HCT116 (cell line): ENCODE data around the gene CGRRF1. TPM values are rescaled to one million over a fixed set of nuclear protein-coding genes. Genes with fewer than 3 reads are reported as not detected.

Source experiments
- ATAC-seq: fragments of 200-7000 bp; cut with Tn5 transposase; 2 replicates; pipeline ENCODE4 v1.9.1; 2020; ENCODE audit warnings: mild to moderate bottlenecking, moderate library complexity
- BruUV-seq: library from RNA; stranded (reverse); fragments of 400-500 nt; replicated peaks from 2 replicates; lab custom pipeline; 2021; lab: Mats Ljungman, UMichigan
- CTCF ChIA-PET: fragments of 300-600 bp; sonication (Branson Sonifier 250); formaldehyde crosslinking; loops from one replicate; lab custom pipeline; 2021; ENCODE audit warnings: antibody characterized with exemption; lab: Charles Lee
- POLR2A ChIA-PET: fragments of 300-600, 350-600 bp; sonication (Branson Sonifier 250); formaldehyde crosslinking; loops from one replicate; lab custom pipeline; 2021; ENCODE audit warnings: antibody characterized with exemption; lab: Charles Lee
- RAD21 ChIA-PET, 2 experiments: fragments of 300-600 bp; sonication (Branson Sonifier 250); formaldehyde crosslinking; loops; one replicate each; lab custom pipeline; 2023; ENCODE audit warnings: low total read pairs in 2 of 2; ENCODE audit not compliant: uncharacterized antibody in 2 of 2, unreplicated experiment in 2 of 2, low non-redundant PET in 1 of 2; lab: Charles Lee
- DNase-seq: peaks from one replicate; pipeline ENCODE4 v3.0.0-alpha.2; 2010; ENCODE audit warnings: low read depth, low spot score
- H2AFZ ChIP-seq: fragments of 200-600 bp; shearing (Covaris generic), sonication (generic); 2 replicates; pipeline ENCODE4 v1.6.1; 2017; ENCODE audit warnings: low read depth, mixed run types, mixed read lengths, antibody characterized with exemption, low read length; ENCODE audit not compliant: poor library complexity, severe bottlenecking
- H3K27ac ChIP-seq: 2 replicates; pipeline ENCODE4 v1.5.1; 2012; ENCODE audit warnings: low read depth, low read length
- H3K27me3 ChIP-seq: fragments of 200-600 bp; sonication (generic); 2 replicates; pipeline ENCODE4 v1.6.1; 2016; ENCODE audit warnings: mixed run types, low read length, mixed read lengths; ENCODE audit not compliant: insufficient read depth
- H3K36me3 ChIP-seq, 2 experiments: fragments of 200-500 bp in 1 of 2; fragments of 200-600 bp in 1 of 2; sonication (Bioruptor generic) in 1 of 2; sonication (generic) in 1 of 2; 2 replicates each; pipeline versions ENCODE4 v1.5.1 to v1.6.1; 2014 to 2016; ENCODE audit warnings: low read length in 2 of 2, inconsistent platforms in 1 of 2, mixed read lengths in 1 of 2, mixed run types in 1 of 2; ENCODE audit not compliant: insufficient read depth in 2 of 2, control insufficient read depth in 1 of 2
- H3K4me1 ChIP-seq, 2 experiments: fragments of 200-600 bp in 1 of 2; sonication (generic) in 1 of 2; 2 replicates each; pipeline versions ENCODE4 v1.5.1 to v1.6.1; 2012 to 2017; ENCODE audit warnings: low read length in 2 of 2, inconsistent platforms in 1 of 2, mild to moderate bottlenecking in 1 of 2, mixed read lengths in 1 of 2, mixed run types in 1 of 2, moderate library complexity in 1 of 2; ENCODE audit not compliant: insufficient read depth in 2 of 2, control insufficient read depth in 1 of 2
- H3K4me2 ChIP-seq: fragments of 200-600 bp; sonication (generic); 2 replicates; pipeline ENCODE4 v1.6.1; 2017; ENCODE audit warnings: mixed run types, low read length, mixed read lengths
- H3K4me3 ChIP-seq, 2 experiments: fragments of 200-600 bp in 1 of 2; sonication (generic) in 1 of 2; replicated peaks in 1 of 2; 2 replicates each; pipeline ENCODE4 v1.5.1; 2011 to 2016; ENCODE audit warnings: low read length in 2 of 2, control low read depth in 1 of 2, low read depth in 1 of 2, mild to moderate bottlenecking in 1 of 2, mixed read lengths in 1 of 2, mixed run types in 1 of 2
- H3K79me2 ChIP-seq: fragments of 200-600 bp; sonication (generic); 2 replicates; pipeline ENCODE4 v1.6.1; 2017; ENCODE audit warnings: mild to moderate bottlenecking, mixed run types, low read length, moderate library complexity, mixed read lengths; ENCODE audit not compliant: insufficient read depth
- H3K9ac ChIP-seq: fragments of 200-600 bp; sonication (generic); 2 replicates; pipeline ENCODE4 v1.6.1; 2016; ENCODE audit warnings: low read length, mixed read lengths
- H3K9me2 ChIP-seq: fragments of 200-600 bp; sonication (generic), shearing (Covaris generic); 2 replicates; pipeline ENCODE4 v1.6.1; 2017; ENCODE audit warnings: mixed run types, mild to moderate bottlenecking, moderate library complexity; ENCODE audit not compliant: insufficient read depth
- H3K9me3 ChIP-seq, 2 experiments: fragments of 200-500 bp in 1 of 2; fragments of 200-600 bp in 1 of 2; sonication (Bioruptor generic) in 1 of 2; sonication (generic) in 1 of 2; 2 replicates each; pipeline ENCODE4 v1.6.1; 2014 to 2017; ENCODE audit warnings: low read length in 2 of 2, mixed read lengths in 2 of 2, inconsistent platforms in 1 of 2, low read depth in 1 of 2, mild to moderate bottlenecking in 1 of 2, mixed run types in 1 of 2, moderate library complexity in 1 of 2; ENCODE audit not compliant: control insufficient read depth in 1 of 2, insufficient read depth in 1 of 2
- H4K20me1 ChIP-seq: fragments of 200-600 bp; sonication (generic), shearing (Covaris generic); 2 replicates; pipeline ENCODE4 v1.6.1; 2017; ENCODE audit warnings: mixed run types, mild to moderate bottlenecking, moderate library complexity; ENCODE audit not compliant: insufficient read depth
- CEBPB ChIP-seq: IDR thresholded peaks from 2 replicates; pipeline ENCODE4 v1.6.1; 2012; ENCODE audit warnings: low read depth
- EZH2 ChIP-seq: fragments of 200-600 bp; sonication (generic); IDR thresholded peaks from 2 replicates; pipeline ENCODE4 v1.6.1; 2017; ENCODE audit warnings: antibody characterized with exemption, mixed run types
- REST ChIP-seq: IDR thresholded peaks from 2 replicates; pipeline ENCODE4 v1.6.1; 2012; ENCODE audit warnings: low read depth
- intact Hi-C: fragments of 100-400 bp; cut with micrococcal nuclease; formaldehyde crosslinking; loops from 2 replicates; pipeline ENCODE4 v1.10.0; 2022
- total RNA-seq: library from RNA; stranded (reverse); gene quantifications from one replicate; pipeline ENCODE4 v1.2.1, GENCODE V29; 2021; ENCODE audit not compliant: unreplicated experiment
- TF ChIP-seq, protein P1 (sequence below), 3 experiments: fragments of 200-600 bp in 1 of 3; sonication (generic) in 1 of 3; IDR thresholded peaks in 2 of 3; conservative IDR thresholded peaks in 1 of 3; 2 replicates each; pipeline ENCODE4 v1.5.1; 2012 to 2017; ENCODE audit warnings: low read depth in 2 of 3, low read length in 2 of 3, antibody characterized with exemption in 1 of 3, borderline replicate concordance in 1 of 3, control low read depth in 1 of 3, mild to moderate bottlenecking in 1 of 3, mixed read lengths in 1 of 3, mixed run types in 1 of 3, moderate library complexity in 1 of 3; ENCODE audit not compliant: insufficient read depth in 1 of 3

CGRRF1 gene
- total RNA-seq, 1 experiment from 2014 or later: 15.9 TPM

GRCh38 chr14:54472315-54472714 lies 37.4 kb upstream of the CGRRF1 start:
- Histone ChIP-seq H3K4me2 (no peak overlapping the region), H4K20me1 (no peaks in the 10 kb centered on the region), H3K4me3 (no peak overlapping the region)
- TF ChIP-seq, protein P1, sequence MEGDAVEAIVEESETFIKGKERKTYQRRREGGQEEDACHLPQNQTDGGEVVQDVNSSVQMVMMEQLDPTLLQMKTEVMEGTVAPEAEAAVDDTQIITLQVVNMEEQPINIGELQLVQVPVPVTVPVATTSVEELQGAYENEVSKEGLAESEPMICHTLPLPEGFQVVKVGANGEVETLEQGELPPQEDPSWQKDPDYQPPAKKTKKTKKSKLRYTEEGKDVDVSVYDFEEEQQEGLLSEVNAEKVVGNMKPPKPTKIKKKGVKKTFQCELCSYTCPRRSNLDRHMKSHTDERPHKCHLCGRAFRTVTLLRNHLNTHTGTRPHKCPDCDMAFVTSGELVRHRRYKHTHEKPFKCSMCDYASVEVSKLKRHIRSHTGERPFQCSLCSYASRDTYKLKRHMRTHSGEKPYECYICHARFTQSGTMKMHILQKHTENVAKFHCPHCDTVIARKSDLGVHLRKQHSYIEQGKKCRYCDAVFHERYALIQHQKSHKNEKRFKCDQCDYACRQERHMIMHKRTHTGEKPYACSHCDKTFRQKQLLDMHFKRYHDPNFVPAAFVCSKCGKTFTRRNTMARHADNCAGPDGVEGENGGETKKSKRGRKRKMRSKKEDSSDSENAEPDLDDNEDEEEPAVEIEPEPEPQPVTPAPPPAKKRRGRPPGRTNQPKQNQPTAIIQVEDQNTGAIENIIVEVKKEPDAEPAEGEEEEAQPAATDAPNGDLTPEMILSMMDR (IDR thresholded peaks at IDR 0.05 in 2 of 3, conservative IDR thresholded peaks at IDR 0.05 in 1 of 3; ENCODE audit: borderline replicate concordance in 1 of 3, insufficient read depth in 1 of 3, low read depth in 2 of 3, low read length in 2 of 3): no peak
- TF ChIP-seq REST (no peak), EZH2 (no peak), CEBPB (no peak)
- TF ChIP-seq, all 23 proteins: peak for 0
- DNase-seq (no peak), ATAC-seq (no peak)
- peaks cover 7% of the 10 kb centered on the region; the same call in 1 of the 2 replicates for H3K79me2 ChIP-seq
- no peak overlapping the region for H3K27ac ChIP-seq
- H2AFZ ChIP-seq: no peak overlapping the region
- CTCF ChIA-PET: no interaction called here
- BruUV-seq: no TSS peak
- peaks cover 0 to 6% of the 10 kb centered on the region in 2 experiments; a peak in 1 of 4 replicates for H3K4me1 ChIP-seq
- POLR2A ChIA-PET: no interaction called here
- peaks cover 3 to 5% of the 10 kb centered on the region in 2 experiments; a peak in 1 of 4 replicates for H3K36me3 ChIP-seq
- no peaks in the 10 kb centered on the region for H3K27me3 ChIP-seq
- intact Hi-C loops: no loop called here
- H3K9me2 ChIP-seq: no peaks in the 10 kb centered on the region
- RAD21 ChIA-PET: no interaction called here
- H3K9me3 ChIP-seq: peaks cover 0 to 4% of the 10 kb centered on the region in 2 experiments; a peak in 1 of 4 replicates
- no peak overlapping the region for H3K9ac ChIP-seq
